HepG2 (cell line): Measurements from ENCODE around the gene RUFY2. TPM values are rescaled to one million over a fixed set of nuclear protein-coding genes. Genes with fewer than 3 reads are reported as not detected.

Source experiments
- ERF ChIP-seq: IDR thresholded peaks from 2 replicates; pipeline ENCODE4 v1.6.1; 2018; ENCODE audit warnings: missing biosample characterization, missing genetic modification reagents
- FLYWCH1 ChIP-seq: sonication (generic); formaldehyde crosslinking; IDR thresholded peaks from 2 replicates; pipeline ENCODE4 v1.8.1; 2023; ENCODE audit warnings: mild to moderate bottlenecking, missing genetic modification reagents
- HCFC1 ChIP-seq: fragments of 150-350 bp; IDR thresholded peaks from 2 replicates; pipeline ENCODE4 v1.6.1; 2014; ENCODE audit warnings: low read depth, low read length
- PAX8 ChIP-seq: sonication (generic); formaldehyde crosslinking; IDR thresholded peaks from 2 replicates; pipeline ENCODE4 v1.8.0; 2022; ENCODE audit warnings: mild to moderate bottlenecking, missing genetic modification reagents, borderline replicate concordance
- RCOR2 ChIP-seq: IDR thresholded peaks from 2 replicates; pipeline ENCODE4 v1.6.1; 2016; ENCODE audit warnings: missing biosample characterization, missing genetic modification reagents
- SAP130 ChIP-seq: IDR thresholded peaks from 2 replicates; pipeline ENCODE4 v1.6.1; 2016; ENCODE audit warnings: low read depth
- TCF7 ChIP-seq: sonication (generic); IDR thresholded peaks from 2 replicates; pipeline ENCODE4 v1.6.1; 2016; ENCODE audit warnings: antibody characterized with exemption, low read depth
- ZC3H13 ChIP-seq: sonication (generic); formaldehyde crosslinking; IDR thresholded peaks from 2 replicates; pipeline ENCODE4 v1.8.1; 2023; ENCODE audit warnings: mild to moderate bottlenecking, missing genetic modification reagents, moderate library complexity
- ZNF3 ChIP-seq: IDR thresholded peaks from 2 replicates; pipeline ENCODE4 v1.7.0; 2017; ENCODE audit warnings: inconsistent platforms
- ZNF33A ChIP-seq: sonication (generic); formaldehyde crosslinking; IDR thresholded peaks from 2 replicates; pipeline ENCODE4 v1.5.1; 2020; ENCODE audit warnings: missing genetic modification reagents, mild to moderate bottlenecking, moderate library complexity, borderline replicate concordance
- ZNF563 ChIP-seq: sonication (generic); formaldehyde crosslinking; IDR thresholded peaks from 2 replicates; pipeline ENCODE4 v1.8.0; 2022; ENCODE audit warnings: mild to moderate bottlenecking, moderate library complexity, missing genetic modification reagents
- ZNF598 ChIP-seq: sonication (generic); formaldehyde crosslinking; IDR thresholded peaks from 2 replicates; pipeline ENCODE4 v1.5.1; 2020; ENCODE audit warnings: mild to moderate bottlenecking, missing genetic modification reagents, borderline replicate concordance
- ZNF629 ChIP-seq: sonication (generic); formaldehyde crosslinking; conservative IDR thresholded peaks from 2 replicates; pipeline ENCODE4 v1.5.0; 2020; ENCODE audit warnings: missing genetic modification reagents
- ZNF672 ChIP-seq: sonication (generic); formaldehyde crosslinking; IDR thresholded peaks from 2 replicates; pipeline ENCODE4 v1.8.1; 2022; ENCODE audit warnings: missing genetic modification reagents
- polyA plus RNA-seq, 8 experiments: library from polyadenylated mRNA; depleted of rRNA in 3 of 8; stranded (reverse) in 7 of 8; unstranded in 1 of 8; fragments of >200 nt; fragmentation: Illumina TruSeq in 4 of 8; extraction: Trizol in 4 of 8; gene quantifications; 2 replicates each; pipeline versions ENCODE4 v1.2.1 to v1.2.3, GENCODE V29; 2011 to 2016; ENCODE audit warnings: low read depth in 4 of 8, missing spikeins in 1 of 8, mixed read lengths in 1 of 8; ENCODE audit not compliant: insufficient read depth in 1 of 8
- total RNA-seq, 5 experiments: library from RNA; depleted of rRNA; stranded (reverse); fragments of >200 nt; fragmentation: Illumina TruSeq; extraction: Trizol; gene quantifications; 2 replicates each; pipeline ENCODE4 v1.2.3, GENCODE V29; 2016; ENCODE audit warnings: low read depth in 1 of 5
- TF ChIP-seq, protein P1 (sequence below): sonication (generic); formaldehyde crosslinking; IDR thresholded peaks from 2 replicates; pipeline ENCODE4 v1.4.0; 2020; ENCODE audit warnings: mild to moderate bottlenecking, missing genetic modification reagents, borderline replicate concordance
- TF ChIP-seq, protein P2 (sequence below): sonication (generic); formaldehyde crosslinking; IDR thresholded peaks from 2 replicates; pipeline ENCODE4 v1.9.0; 2021; ENCODE audit warnings: missing genetic modification reagents, borderline replicate concordance
- TF ChIP-seq, protein P3 (sequence below): IDR thresholded peaks from 2 replicates; pipeline ENCODE4 v1.6.1; 2012; ENCODE audit warnings: low read depth, low read length, improper control_type of control experiment
- TF ChIP-seq, protein P4 (sequence below): sonication (generic); formaldehyde crosslinking; IDR thresholded peaks from 2 replicates; pipeline ENCODE4 v1.4.0; 2020; ENCODE audit warnings: missing genetic modification reagents

RUFY2 gene
- total and polyA plus RNA-seq, 2 of the 13 experiments (the other 11 are each of a cell fraction or from before 2014, with no cell fraction given), result 10.1 to 16.1 TPM

DNA sequence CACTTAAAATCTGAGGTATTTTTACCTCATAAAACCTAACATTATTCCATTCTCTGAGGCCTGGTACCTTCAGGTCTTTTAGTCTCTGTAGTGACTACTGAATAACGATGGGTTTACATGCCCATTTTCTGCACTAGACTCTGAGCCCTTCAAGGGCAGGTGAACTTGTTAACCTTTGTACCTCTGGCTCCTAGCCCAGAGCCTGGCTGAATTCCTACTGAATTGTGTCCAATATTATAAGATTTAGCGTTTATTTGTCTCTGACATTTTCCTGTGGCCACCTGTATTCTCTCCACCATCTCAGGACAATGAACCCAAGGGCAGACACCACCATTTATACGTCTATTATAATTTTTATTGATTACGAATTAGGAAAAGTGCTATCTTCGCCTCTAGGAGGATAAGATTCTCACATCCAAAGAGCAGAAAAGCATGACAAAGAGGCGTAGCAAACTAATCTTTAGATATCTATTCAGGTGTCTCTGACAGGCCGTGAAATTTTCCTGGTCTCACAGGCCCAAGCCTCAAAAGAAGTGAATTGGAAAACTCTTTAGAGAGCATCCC, 103.1 kb downstream of the RUFY2 start (continued):
- TF ChIP-seq, protein P1, sequence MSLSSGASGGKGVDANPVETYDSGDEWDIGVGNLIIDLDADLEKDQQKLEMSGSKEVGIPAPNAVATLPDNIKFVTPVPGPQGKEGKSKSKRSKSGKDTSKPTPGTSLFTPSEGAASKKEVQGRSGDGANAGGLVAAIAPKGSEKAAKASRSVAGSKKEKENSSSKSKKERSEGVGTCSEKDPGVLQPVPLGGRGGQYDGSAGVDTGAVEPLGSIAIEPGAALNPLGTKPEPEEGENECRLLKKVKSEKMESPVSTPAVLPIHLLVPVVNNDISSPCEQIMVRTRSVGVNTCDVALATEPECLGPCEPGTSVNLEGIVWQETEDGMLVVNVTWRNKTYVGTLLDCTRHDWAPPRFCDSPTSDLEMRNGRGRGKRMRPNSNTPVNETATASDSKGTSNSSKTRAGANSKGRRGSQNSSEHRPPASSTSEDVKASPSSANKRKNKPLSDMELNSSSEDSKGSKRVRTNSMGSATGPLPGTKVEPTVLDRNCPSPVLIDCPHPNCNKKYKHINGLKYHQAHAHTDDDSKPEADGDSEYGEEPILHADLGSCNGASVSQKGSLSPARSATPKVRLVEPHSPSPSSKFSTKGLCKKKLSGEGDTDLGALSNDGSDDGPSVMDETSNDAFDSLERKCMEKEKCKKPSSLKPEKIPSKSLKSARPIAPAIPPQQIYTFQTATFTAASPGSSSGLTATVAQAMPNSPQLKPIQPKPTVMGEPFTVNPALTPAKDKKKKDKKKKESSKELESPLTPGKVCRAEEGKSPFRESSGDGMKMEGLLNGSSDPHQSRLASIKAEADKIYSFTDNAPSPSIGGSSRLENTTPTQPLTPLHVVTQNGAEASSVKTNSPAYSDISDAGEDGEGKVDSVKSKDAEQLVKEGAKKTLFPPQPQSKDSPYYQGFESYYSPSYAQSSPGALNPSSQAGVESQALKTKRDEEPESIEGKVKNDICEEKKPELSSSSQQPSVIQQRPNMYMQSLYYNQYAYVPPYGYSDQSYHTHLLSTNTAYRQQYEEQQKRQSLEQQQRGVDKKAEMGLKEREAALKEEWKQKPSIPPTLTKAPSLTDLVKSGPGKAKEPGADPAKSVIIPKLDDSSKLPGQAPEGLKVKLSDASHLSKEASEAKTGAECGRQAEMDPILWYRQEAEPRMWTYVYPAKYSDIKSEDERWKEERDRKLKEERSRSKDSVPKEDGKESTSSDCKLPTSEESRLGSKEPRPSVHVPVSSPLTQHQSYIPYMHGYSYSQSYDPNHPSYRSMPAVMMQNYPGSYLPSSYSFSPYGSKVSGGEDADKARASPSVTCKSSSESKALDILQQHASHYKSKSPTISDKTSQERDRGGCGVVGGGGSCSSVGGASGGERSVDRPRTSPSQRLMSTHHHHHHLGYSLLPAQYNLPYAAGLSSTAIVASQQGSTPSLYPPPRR (CRISPR knock-in tag), result no peak
- no peak for TF ChIP-seq ZNF672
- TF ChIP-seq, protein P2, sequence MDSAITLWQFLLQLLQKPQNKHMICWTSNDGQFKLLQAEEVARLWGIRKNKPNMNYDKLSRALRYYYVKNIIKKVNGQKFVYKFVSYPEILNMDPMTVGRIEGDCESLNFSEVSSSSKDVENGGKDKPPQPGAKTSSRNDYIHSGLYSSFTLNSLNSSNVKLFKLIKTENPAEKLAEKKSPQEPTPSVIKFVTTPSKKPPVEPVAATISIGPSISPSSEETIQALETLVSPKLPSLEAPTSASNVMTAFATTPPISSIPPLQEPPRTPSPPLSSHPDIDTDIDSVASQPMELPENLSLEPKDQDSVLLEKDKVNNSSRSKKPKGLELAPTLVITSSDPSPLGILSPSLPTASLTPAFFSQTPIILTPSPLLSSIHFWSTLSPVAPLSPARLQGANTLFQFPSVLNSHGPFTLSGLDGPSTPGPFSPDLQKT, result no peak
- TF ChIP-seq, protein P3, sequence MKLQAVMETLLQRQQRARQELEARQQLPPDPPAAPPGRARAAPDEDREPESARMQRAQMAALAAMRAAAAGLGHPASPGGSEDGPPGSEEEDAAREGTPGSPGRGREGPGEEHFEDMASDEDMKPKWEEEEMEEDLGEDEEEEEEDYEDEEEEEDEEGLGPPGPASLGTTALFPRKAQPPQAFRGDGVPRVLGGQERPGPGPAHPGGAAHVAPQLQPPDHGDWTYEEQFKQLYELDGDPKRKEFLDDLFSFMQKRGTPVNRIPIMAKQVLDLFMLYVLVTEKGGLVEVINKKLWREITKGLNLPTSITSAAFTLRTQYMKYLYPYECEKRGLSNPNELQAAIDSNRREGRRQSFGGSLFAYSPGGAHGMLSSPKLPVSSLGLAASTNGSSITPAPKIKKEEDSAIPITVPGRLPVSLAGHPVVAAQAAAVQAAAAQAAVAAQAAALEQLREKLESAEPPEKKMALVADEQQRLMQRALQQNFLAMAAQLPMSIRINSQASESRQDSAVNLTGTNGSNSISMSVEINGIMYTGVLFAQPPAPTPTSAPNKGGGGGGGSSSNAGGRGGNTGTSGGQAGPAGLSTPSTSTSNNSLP, result peak; percentile 50; the same call in 1 of the 2 replicates
- TF ChIP-seq ZC3H13 (CRISPR knock-in tag), result no peak
- TF ChIP-seq ERF (CRISPR knock-in tag), result no peak
- no peak for TF ChIP-seq FLYWCH1 (CRISPR knock-in tag)
- TF ChIP-seq RCOR2, result no peak
- TF ChIP-seq ZNF629 (CRISPR knock-in tag), result peak; percentile 97
- no peak for TF ChIP-seq HCFC1
- TF ChIP-seq ZNF598 (CRISPR knock-in tag), result no peak
- TF ChIP-seq, protein P4, sequence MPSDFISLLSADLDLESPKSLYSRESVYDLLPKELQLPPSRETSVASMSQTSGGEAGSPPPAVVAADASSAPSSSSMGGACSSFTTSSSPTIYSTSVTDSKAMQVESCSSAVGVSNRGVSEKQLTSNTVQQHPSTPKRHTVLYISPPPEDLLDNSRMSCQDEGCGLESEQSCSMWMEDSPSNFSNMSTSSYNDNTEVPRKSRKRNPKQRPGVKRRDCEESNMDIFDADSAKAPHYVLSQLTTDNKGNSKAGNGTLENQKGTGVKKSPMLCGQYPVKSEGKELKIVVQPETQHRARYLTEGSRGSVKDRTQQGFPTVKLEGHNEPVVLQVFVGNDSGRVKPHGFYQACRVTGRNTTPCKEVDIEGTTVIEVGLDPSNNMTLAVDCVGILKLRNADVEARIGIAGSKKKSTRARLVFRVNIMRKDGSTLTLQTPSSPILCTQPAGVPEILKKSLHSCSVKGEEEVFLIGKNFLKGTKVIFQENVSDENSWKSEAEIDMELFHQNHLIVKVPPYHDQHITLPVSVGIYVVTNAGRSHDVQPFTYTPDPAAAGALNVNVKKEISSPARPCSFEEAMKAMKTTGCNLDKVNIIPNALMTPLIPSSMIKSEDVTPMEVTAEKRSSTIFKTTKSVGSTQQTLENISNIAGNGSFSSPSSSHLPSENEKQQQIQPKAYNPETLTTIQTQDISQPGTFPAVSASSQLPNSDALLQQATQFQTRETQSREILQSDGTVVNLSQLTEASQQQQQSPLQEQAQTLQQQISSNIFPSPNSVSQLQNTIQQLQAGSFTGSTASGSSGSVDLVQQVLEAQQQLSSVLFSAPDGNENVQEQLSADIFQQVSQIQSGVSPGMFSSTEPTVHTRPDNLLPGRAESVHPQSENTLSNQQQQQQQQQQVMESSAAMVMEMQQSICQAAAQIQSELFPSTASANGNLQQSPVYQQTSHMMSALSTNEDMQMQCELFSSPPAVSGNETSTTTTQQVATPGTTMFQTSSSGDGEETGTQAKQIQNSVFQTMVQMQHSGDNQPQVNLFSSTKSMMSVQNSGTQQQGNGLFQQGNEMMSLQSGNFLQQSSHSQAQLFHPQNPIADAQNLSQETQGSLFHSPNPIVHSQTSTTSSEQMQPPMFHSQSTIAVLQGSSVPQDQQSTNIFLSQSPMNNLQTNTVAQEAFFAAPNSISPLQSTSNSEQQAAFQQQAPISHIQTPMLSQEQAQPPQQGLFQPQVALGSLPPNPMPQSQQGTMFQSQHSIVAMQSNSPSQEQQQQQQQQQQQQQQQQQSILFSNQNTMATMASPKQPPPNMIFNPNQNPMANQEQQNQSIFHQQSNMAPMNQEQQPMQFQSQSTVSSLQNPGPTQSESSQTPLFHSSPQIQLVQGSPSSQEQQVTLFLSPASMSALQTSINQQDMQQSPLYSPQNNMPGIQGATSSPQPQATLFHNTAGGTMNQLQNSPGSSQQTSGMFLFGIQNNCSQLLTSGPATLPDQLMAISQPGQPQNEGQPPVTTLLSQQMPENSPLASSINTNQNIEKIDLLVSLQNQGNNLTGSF, result no peak
- 0 out of 2 replicates have a peak, but pooled peaks have one; percentile 13 for TF ChIP-seq SAP130 (CRISPR knock-in tag)
- 0 out of 2 replicates have a peak, but pooled peaks have one; percentile 13 for TF ChIP-seq TCF7
- TF ChIP-seq ZNF563 (CRISPR knock-in tag), result no peak
- no peak for TF ChIP-seq ZNF33A
- peak; percentile 78; the same call in 1 of the 2 replicates for TF ChIP-seq ZNF3 (CRISPR knock-in tag)
- TF ChIP-seq PAX8, result no peak
